PC-9 (cell line): Measurements from ENCODE around the gene PLAGL2. TPM values are rescaled to one million over a fixed set of nuclear protein-coding genes. Genes with fewer than 3 reads are reported as not detected.
A peak's percentile ranks its signal among the peaks of the same experiment; 100 is the strongest.

ENCODE experiments used
- BruUV-seq: library from RNA; stranded (reverse); fragments of 400-500 nt; replicated peaks from 2 replicates; lab custom pipeline; 2021; lab: Mats Ljungman, UMichigan
- CTCF ChIA-PET: fragments of 300-600 bp; sonication (Branson Sonifier 250); formaldehyde crosslinking; loops from one replicate; lab custom pipeline; 2022; ENCODE audit warnings: antibody characterized with exemption; lab: Charles Lee
- POLR2A ChIA-PET: fragments of 300-600 bp; sonication (Branson Sonifier 250); formaldehyde crosslinking; loops from one replicate; lab custom pipeline; 2022; ENCODE audit warnings: antibody characterized with exemption; ENCODE audit not compliant: unreplicated experiment; lab: Charles Lee
- DNase-seq, 2 experiments: peaks; one replicate each; pipeline versions ENCODE4 v3.0.0 to v3.0.0-alpha.2; 2015 to 2022; ENCODE audit warnings: mixed read lengths in 1 of 2
- H2AFZ ChIP-seq: fragments of 200-600 bp; sonication (generic); 2 replicates; pipeline ENCODE4 v1.8.1; 2017; ENCODE audit warnings: antibody characterized with exemption
- H3F3A ChIP-seq: fragments of 200-600 bp; sonication (generic); 2 replicates; pipeline ENCODE4 v1.8.1; 2017; ENCODE audit warnings: antibody characterized with exemption, mild to moderate bottlenecking, low read depth; ENCODE audit not compliant: insufficient read depth
- H3K27ac ChIP-seq: fragments of 200-600 bp; sonication (generic); 2 replicates; pipeline ENCODE4 v1.6.1; 2016; ENCODE audit warnings: mixed run types
- H3K27me3 ChIP-seq: fragments of 200-600 bp; sonication (generic); 2 replicates; pipeline ENCODE4 v1.6.1; 2016; ENCODE audit warnings: low read depth, mixed run types; ENCODE audit not compliant: insufficient read depth
- H3K36me3 ChIP-seq: fragments of 200-600 bp; sonication (generic); 2 replicates; pipeline ENCODE4 v1.6.1; 2016; ENCODE audit warnings: low read depth, mixed run types
- H3K4me1 ChIP-seq: fragments of 200-600 bp; sonication (generic); replicated peaks from 2 replicates; pipeline ENCODE4 v1.6.1; 2016; ENCODE audit warnings: mixed run types; ENCODE audit not compliant: insufficient read depth
- H3K4me2 ChIP-seq: fragments of 200-600 bp; sonication (generic); 2 replicates; pipeline ENCODE4 v1.6.1; 2017; ENCODE audit warnings: mixed run types
- H3K4me3 ChIP-seq: fragments of 200-600 bp; sonication (generic); 2 replicates; pipeline ENCODE4 v1.6.1; 2016; ENCODE audit warnings: mixed run types
- H3K79me2 ChIP-seq: fragments of 200-600 bp; sonication (generic); 2 replicates; pipeline ENCODE4 v1.6.1; 2017; ENCODE audit warnings: low read depth, mixed run types
- H3K9me2 ChIP-seq: fragments of 200-600 bp; sonication (generic); 2 replicates; pipeline ENCODE4 v1.8.1; 2017; ENCODE audit warnings: mild to moderate bottlenecking; ENCODE audit not compliant: insufficient read depth
- H3K9me3 ChIP-seq: fragments of 200-600 bp; sonication (generic); 2 replicates; pipeline ENCODE4 v1.8.1; 2016; ENCODE audit warnings: low read depth; ENCODE audit not compliant: insufficient read depth
- H4K20me1 ChIP-seq: fragments of 200-600 bp; sonication (generic); 2 replicates; pipeline ENCODE4 v1.8.1; 2017; ENCODE audit not compliant: insufficient read depth
- EZH2 ChIP-seq: fragments of 200-600 bp; sonication (generic); IDR thresholded peaks from 2 replicates; pipeline ENCODE4 v1.8.0; 2017; ENCODE audit warnings: antibody characterized with exemption, low read depth
- intact Hi-C: fragments of 100-400 bp; cut with micrococcal nuclease; formaldehyde crosslinking; loops from one replicate; pipeline ENCODE4 v1.10.0; 2022; ENCODE audit not compliant: unreplicated experiment
- total RNA-seq: library from RNA; stranded (reverse); gene quantifications from 2 replicates; pipeline ENCODE4 v1.2.3, GENCODE V29; 2021
- TF ChIP-seq, protein P1 (sequence below): fragments of 200-600 bp; sonication (generic); conservative IDR thresholded peaks from 2 replicates; pipeline ENCODE4 v1.6.1; 2017; ENCODE audit warnings: mixed run types, antibody characterized with exemption, mild to moderate bottlenecking, moderate library complexity

PLAGL2 gene
- total RNA-seq, 1 experiment from 2014 or later: 23.8 TPM

DNA sequence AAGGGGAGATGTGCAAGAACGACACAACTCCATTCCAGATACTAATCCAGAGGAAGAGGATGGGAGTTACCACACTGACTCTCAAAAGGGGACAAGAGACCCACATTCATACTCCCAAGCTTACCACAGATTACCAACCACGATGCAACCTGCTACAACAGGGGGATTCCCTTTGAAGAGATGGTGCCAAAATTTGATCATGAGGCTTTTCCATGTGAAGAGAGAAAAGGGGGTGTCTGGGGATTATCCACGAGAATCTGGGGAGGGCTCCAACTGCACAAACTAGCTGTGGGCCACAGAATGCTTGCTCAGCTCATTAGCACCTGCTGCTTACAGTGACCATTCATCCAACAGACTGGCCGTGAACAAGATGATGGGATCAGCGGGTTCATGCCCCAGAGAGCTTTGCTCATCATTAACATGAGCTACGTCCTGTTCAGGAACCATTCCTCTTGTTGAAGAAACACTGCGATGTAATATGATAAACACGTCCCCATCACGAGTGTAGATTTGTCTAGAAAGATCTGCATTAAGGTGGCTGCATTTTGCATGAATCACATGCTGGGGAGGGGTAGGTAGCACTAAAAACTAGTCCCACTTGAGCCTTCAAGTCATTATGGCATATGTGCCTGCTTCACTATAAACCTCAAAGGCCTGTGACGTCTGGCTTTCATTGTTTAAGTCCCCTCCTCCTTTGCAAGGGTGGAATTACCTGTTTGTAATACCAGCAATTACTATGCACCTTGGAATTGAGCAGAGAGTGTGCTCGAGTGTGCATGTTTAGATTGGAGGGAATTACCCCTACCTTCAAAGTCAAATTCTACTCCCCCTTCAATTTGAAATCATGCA lies 4.0 kb downstream of the PLAGL2 start:
- H3F3A ChIP-seq: peaks cover 12% of the 10 kb centered on the region; the same call in 1 of the 2 replicates
- TF ChIP-seq, protein P1, sequence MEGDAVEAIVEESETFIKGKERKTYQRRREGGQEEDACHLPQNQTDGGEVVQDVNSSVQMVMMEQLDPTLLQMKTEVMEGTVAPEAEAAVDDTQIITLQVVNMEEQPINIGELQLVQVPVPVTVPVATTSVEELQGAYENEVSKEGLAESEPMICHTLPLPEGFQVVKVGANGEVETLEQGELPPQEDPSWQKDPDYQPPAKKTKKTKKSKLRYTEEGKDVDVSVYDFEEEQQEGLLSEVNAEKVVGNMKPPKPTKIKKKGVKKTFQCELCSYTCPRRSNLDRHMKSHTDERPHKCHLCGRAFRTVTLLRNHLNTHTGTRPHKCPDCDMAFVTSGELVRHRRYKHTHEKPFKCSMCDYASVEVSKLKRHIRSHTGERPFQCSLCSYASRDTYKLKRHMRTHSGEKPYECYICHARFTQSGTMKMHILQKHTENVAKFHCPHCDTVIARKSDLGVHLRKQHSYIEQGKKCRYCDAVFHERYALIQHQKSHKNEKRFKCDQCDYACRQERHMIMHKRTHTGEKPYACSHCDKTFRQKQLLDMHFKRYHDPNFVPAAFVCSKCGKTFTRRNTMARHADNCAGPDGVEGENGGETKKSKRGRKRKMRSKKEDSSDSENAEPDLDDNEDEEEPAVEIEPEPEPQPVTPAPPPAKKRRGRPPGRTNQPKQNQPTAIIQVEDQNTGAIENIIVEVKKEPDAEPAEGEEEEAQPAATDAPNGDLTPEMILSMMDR: no peak
- TF ChIP-seq EZH2: no peak
- H3K27ac ChIP-seq: peak overlapping the region; percentile 23; the same call in 1 of the 2 replicates
- BruUV-seq: no TSS peak
- intact Hi-C loops: no loop called here
- no peak overlapping the region for H2AFZ ChIP-seq
- H3K36me3 ChIP-seq: peaks cover 12% of the 10 kb centered on the region
- DNase-seq: peak in 1 of 2 experiments; percentile 9
- ChIA-PET CTCF (no interaction called here), POLR2A (no interaction called here)
- H4K20me1 ChIP-seq: peaks cover 51% of the 10 kb centered on the region
- H3K79me2 ChIP-seq: peaks cover 66% of the 10 kb centered on the region
- no peaks in the 10 kb centered on the region for H3K9me2 ChIP-seq
- no peaks in the 10 kb centered on the region for H3K27me3 ChIP-seq
- H3K4me2 ChIP-seq: no peak overlapping the region
- H3K9me3 ChIP-seq: no peaks in the 10 kb centered on the region
- H3K4me1 ChIP-seq: peaks cover 33% of the 10 kb centered on the region
- H3K4me3 ChIP-seq: no peak overlapping the region

DNA sequence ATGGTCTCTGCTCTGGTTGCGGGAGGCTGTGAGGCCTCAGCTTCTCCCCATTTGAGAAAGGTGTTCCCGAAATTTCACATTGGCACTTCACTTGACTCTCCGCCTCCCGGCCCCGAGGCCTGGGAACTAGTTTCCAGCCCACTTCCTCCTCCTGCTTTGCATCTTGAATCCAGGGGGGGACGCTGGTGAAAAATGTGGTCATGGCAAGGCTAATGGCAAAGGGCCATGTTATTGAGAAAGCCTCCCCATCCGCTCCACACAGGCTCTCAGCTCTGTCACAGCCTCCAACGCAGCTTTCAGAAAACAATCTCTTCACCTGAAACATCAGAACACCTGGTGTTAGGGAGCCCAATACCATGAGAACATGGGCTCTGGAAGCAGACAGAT lies 5.6 kb downstream of the PLAGL2 start:
- ChIA-PET CTCF (no interaction called here), POLR2A (no interaction called here)
- H3K27me3 ChIP-seq: no peaks in the 10 kb centered on the region
- DNase-seq: no peak
- peaks cover 53% of the 10 kb centered on the region for H3K79me2 ChIP-seq
- intact Hi-C loops: no loop called here
- peaks cover 30% of the 10 kb centered on the region for H3K4me1 ChIP-seq
- no TSS peak for BruUV-seq
- peaks cover 11% of the 10 kb centered on the region; the same call in 1 of the 2 replicates for H3F3A ChIP-seq
- H2AFZ ChIP-seq: no peak overlapping the region
- no peak for TF ChIP-seq EZH2
- TF ChIP-seq, protein P1: no peak
- no peak overlapping the region for H3K4me3 ChIP-seq
- H4K20me1 ChIP-seq: peaks cover 54% of the 10 kb centered on the region
- H3K27ac ChIP-seq: no peak overlapping the region
- H3K9me3 ChIP-seq: no peaks in the 10 kb centered on the region
- peaks cover 12% of the 10 kb centered on the region for H3K36me3 ChIP-seq
- H3K4me2 ChIP-seq: no peak overlapping the region
- no peaks in the 10 kb centered on the region for H3K9me2 ChIP-seq

GRCh38 chr20:32201296-32201976 lies 6.1 kb downstream of the PLAGL2 start:
- H3K4me3 ChIP-seq: no peak overlapping the region
- TF ChIP-seq EZH2: no peak
- TF ChIP-seq, protein P1: no peak
- H3K79me2 ChIP-seq: peaks cover 47% of the 10 kb centered on the region
- ChIA-PET CTCF (no interaction called here), POLR2A (no interaction called here)
- H3K9me3 ChIP-seq: no peaks in the 10 kb centered on the region
- H4K20me1 ChIP-seq: peaks cover 54% of the 10 kb centered on the region
- peak in 1 of 2 experiments; percentile 25 for DNase-seq
- H3K36me3 ChIP-seq: peaks cover 12% of the 10 kb centered on the region
- H3F3A ChIP-seq: peaks cover 11% of the 10 kb centered on the region; the same call in 1 of the 2 replicates
- no peak overlapping the region for H3K4me2 ChIP-seq
- H3K4me1 ChIP-seq: peaks cover 27% of the 10 kb centered on the region
- intact Hi-C loops: no loop called here
- H3K27ac ChIP-seq: no peak overlapping the region
- H2AFZ ChIP-seq: no peak overlapping the region
- no TSS peak for BruUV-seq
- H3K27me3 ChIP-seq: no peaks in the 10 kb centered on the region
- no peaks in the 10 kb centered on the region for H3K9me2 ChIP-seq
